Coronary artery (tissue), 2 donors: Measurements from ENCODE around the gene AGR3.

Source experiments
- DNase-seq: peaks from one replicate; pipeline ENCODE4 v3.0.0-alpha.2; 2017; ENCODE audit warnings: low spot score
- H3K27ac ChIP-seq, 2 donors: fragments of 200-600 bp; sonication (generic); one replicate each; pipeline ENCODE4 v1.5.1; 2016 to 2019
- H3K4me3 ChIP-seq: fragments of 200-600 bp; sonication (generic); 2 replicates; pipeline ENCODE4 v1.5.1; 2016; ENCODE audit warnings: mild to moderate bottlenecking, moderate library complexity
- TF ChIP-seq, protein P1 (sequence below): fragments of 200-600 bp; sonication (generic); IDR thresholded peaks from one replicate; pipeline ENCODE4 v1.5.1; 2019; ENCODE audit warnings: antibody characterized with exemption

The AGR3 gene

GRCh38 chr7:16838386-16838785 is 43.4 kb downstream of the AGR3 start:
- no peak overlapping the region for H3K4me3 ChIP-seq
- TF ChIP-seq, protein P1, sequence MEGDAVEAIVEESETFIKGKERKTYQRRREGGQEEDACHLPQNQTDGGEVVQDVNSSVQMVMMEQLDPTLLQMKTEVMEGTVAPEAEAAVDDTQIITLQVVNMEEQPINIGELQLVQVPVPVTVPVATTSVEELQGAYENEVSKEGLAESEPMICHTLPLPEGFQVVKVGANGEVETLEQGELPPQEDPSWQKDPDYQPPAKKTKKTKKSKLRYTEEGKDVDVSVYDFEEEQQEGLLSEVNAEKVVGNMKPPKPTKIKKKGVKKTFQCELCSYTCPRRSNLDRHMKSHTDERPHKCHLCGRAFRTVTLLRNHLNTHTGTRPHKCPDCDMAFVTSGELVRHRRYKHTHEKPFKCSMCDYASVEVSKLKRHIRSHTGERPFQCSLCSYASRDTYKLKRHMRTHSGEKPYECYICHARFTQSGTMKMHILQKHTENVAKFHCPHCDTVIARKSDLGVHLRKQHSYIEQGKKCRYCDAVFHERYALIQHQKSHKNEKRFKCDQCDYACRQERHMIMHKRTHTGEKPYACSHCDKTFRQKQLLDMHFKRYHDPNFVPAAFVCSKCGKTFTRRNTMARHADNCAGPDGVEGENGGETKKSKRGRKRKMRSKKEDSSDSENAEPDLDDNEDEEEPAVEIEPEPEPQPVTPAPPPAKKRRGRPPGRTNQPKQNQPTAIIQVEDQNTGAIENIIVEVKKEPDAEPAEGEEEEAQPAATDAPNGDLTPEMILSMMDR = no peak
- H3K27ac ChIP-seq = no peak overlapping the region
- no peak for DNase-seq

DNA sequence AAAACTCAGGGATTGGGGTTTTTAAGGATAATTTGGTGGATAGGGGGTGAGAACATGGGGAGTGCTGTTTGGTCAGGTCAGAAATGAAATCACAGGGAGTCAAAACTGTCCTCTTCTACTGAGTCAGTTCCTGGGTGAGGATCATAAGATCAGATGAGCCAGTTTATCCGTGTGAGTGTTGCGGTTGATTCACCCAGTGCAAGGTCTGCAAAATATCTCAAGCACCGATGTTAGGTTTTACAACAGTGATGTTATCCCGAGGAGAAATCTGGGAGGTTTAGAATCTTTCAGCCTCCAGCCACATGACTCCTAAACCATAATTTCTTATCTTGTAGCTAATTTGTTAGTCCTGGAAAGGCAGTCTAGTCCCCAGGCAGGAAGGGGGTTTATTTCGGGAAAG is 45.3 kb downstream of the AGR3 start:
- H3K27ac ChIP-seq = no peak overlapping the region
- no peak for DNase-seq
- TF ChIP-seq, protein P1 = no peak
- H3K4me3 ChIP-seq = no peak overlapping the region

GRCh38 chr7:16833373-16833772 is 48.4 kb downstream of the AGR3 start:
- TF ChIP-seq, protein P1 = no peak
- no peak for DNase-seq
- no peak overlapping the region for H3K4me3 ChIP-seq
- H3K27ac ChIP-seq = no peak overlapping the region

DNA sequence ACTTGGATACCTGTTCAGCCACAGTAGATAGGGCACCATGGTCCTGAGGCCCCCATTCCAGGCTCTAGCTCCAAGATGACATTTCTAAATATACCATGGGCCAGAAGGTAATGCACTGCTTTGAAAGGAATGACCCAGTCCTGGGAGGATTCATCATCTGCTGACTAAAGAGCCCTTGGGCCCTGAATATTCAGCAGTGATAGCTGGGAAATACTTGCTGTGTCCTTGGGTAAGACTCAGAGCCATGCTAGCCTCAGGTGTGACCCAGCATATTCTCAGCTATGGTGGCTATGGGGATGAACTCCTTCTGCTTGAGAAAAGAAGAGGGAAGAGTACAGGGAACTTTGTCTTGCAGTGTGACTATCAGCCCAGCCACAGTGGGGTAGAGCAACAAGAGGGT is 55.7 kb downstream of the AGR3 start:
- no peak overlapping the region for H3K4me3 ChIP-seq
- TF ChIP-seq, protein P1 = no peak
- no peak overlapping the region for H3K27ac ChIP-seq
- DNase-seq = no peak

DNA sequence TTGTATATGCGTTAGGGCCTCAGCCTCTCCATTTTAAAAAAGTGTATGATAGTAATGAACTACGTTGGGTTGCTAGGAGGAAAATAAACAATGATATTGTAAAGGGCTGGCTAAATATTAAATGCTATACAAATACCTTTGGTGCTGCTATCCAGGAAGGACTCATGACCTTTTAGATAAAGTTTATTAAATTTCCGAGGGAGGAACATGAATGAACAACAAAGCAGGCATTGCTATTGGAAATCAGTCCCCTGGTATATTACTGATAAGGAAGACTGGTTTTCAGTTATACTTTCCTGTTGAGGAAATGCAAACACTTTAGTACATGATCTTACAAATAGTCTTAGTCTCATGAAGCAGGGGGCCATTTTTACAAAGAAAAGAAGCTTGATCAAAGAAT is 59.8 kb downstream of the AGR3 start:
- Histone ChIP-seq H3K27ac (no peak overlapping the region), H3K4me3 (no peak overlapping the region)
- TF ChIP-seq, protein P1 = no peak
- no peak for DNase-seq

- H3K27ac ChIP-seq = no peak overlapping the region
- no peak overlapping the region for H3K4me3 ChIP-seq
- no peak for DNase-seq
- TF ChIP-seq, protein P1 = no peak
Observed at GRCh38 chr7:16818732-16819131, 63.1 kb downstream of the AGR3 start.

DNA sequence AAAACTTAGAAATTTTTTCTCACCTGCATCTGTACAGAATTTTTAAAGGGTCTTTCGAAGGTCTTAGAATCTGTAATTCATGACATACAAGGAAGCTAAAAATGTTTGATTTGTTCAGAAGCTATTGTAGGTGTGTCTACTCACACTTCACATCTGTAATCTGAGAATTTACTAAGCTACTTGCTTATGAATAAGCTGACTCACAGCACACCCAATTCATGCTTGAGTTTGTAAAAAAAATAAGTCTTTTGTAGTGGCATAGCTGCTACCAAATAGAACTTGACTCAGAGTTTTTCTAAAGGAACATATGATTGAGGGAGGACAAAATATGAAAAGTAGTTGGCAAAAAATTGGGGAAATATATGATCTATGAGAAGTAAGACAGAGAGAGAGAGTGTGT is 64.2 kb downstream of the AGR3 start:
- no peak for DNase-seq
- no peak overlapping the region for H3K4me3 ChIP-seq
- TF ChIP-seq, protein P1 = no peak
- no peak overlapping the region for H3K27ac ChIP-seq
